Activated CD8-positive, alpha-beta T cell treated with anti-CD3 and anti-CD28 coated beads for 36 hours (primary cell): ENCODE data around the gene SH3BGRL2. TPM values are rescaled to one million over a fixed set of nuclear protein-coding genes. Genes with fewer than 3 reads are reported as not detected.

Source experiments
- ATAC-seq: fragments of 200-7000 bp; cut with Tn5 transposase; one replicate; pipeline ENCODE4 v1.10.0; 2021; ENCODE audit warnings: mild to moderate bottlenecking, moderate library complexity
- CTCF ChIA-PET: fragments of 350-600 bp; sonication (Branson Sonifier 250); formaldehyde crosslinking; loops from one replicate; lab custom pipeline; 2021; ENCODE audit warnings: antibody characterized with exemption; lab: Charles Lee
- POLR2A ChIA-PET: fragments of 350-600 bp; sonication (Branson Sonifier 250); formaldehyde crosslinking; loops from one replicate; lab custom pipeline; 2021; ENCODE audit warnings: antibody characterized with exemption; lab: Charles Lee
- DNase-seq: peaks from one replicate; pipeline ENCODE4 v3.0.0-alpha.2; 2020
- H3K27ac Mint-ChIP-seq: one replicate; pipeline ENCODE4 v1.8.0; 2021; ENCODE audit warnings: mild to moderate bottlenecking, mixed read lengths
- H3K27me3 Mint-ChIP-seq: one replicate; pipeline ENCODE4 v1.8.0; 2021; ENCODE audit warnings: mixed read lengths
- H3K36me3 Mint-ChIP-seq: one replicate; pipeline ENCODE4 v1.8.0; 2021; ENCODE audit warnings: low read depth, mixed read lengths
- H3K4me1 Mint-ChIP-seq: one replicate; pipeline ENCODE4 v1.8.0; 2021; ENCODE audit warnings: low read depth, mixed read lengths
- H3K4me3 Mint-ChIP-seq: one replicate; pipeline ENCODE4 v1.8.0; 2021; ENCODE audit warnings: mild to moderate bottlenecking, moderate library complexity, mixed read lengths
- H3K9me3 Mint-ChIP-seq: one replicate; pipeline ENCODE4 v1.8.0; 2021; ENCODE audit warnings: mixed read lengths
- CTCF ChIP-seq: fragments of 200-600 bp; IDR thresholded peaks from one replicate; pipeline ENCODE4 v1.8.0; 2022; ENCODE audit warnings: antibody characterized with exemption, mild to moderate bottlenecking
- intact Hi-C: fragments of 100-400 bp; cut with micrococcal nuclease; formaldehyde crosslinking; loops from one replicate; pipeline ENCODE4 v1.10.0; 2022
- total RNA-seq, 2 experiments: library from RNA; stranded (reverse); gene quantifications; one replicate each; pipeline ENCODE4 v1.2.3, GENCODE V29; 2021

SH3BGRL2 gene
- total RNA-seq, 2 experiments from 2014 or later: 0.54 to 0.70 TPM

- TF ChIP-seq CTCF: no peak
- H3K27me3 Mint-ChIP-seq: peaks cover 2% of the 10 kb centered on the region
- H3K27ac Mint-ChIP-seq: peak overlapping the region; percentile 8
- no peaks in the 10 kb centered on the region for H3K9me3 Mint-ChIP-seq
- no peak overlapping the region for H3K4me3 Mint-ChIP-seq
- no peak for DNase-seq
- ATAC-seq: no peak
- peaks cover 16% of the 10 kb centered on the region for H3K4me1 Mint-ChIP-seq
- ChIA-PET POLR2A (no interaction called here), CTCF (interaction anchor here (1.3 to 2.1 kb wide), 2 partner anchors 10 to 21 kb away, joined by 3 to 8 read pairs; no protein-coding TSS in a partner anchor)
- H3K36me3 Mint-ChIP-seq: peaks cover 3% of the 10 kb centered on the region
- intact Hi-C loops: no loop called here
Observed at GRCh38 chr6:79665725-79666551, 34.8 kb downstream of the SH3BGRL2 start.

GRCh38 chr6:79666634-79667033 is 35.5 kb downstream of the SH3BGRL2 start:
- peak overlapping the region; percentile 36 for H3K27ac Mint-ChIP-seq
- DNase-seq: no peak
- ChIA-PET CTCF (interaction anchor here (1.3 to 2.1 kb wide), 2 partner anchors 11 to 21 kb away, joined by 3 to 8 read pairs; no protein-coding TSS in a partner anchor), POLR2A (no interaction called here)
- no peak for TF ChIP-seq CTCF
- H3K27me3 Mint-ChIP-seq: peaks cover 2% of the 10 kb centered on the region
- peaks cover 21% of the 10 kb centered on the region for H3K4me1 Mint-ChIP-seq
- H3K36me3 Mint-ChIP-seq: peaks cover 3% of the 10 kb centered on the region
- no peak for ATAC-seq
- H3K9me3 Mint-ChIP-seq: no peaks in the 10 kb centered on the region
- intact Hi-C loops: no loop called here
- no peak overlapping the region for H3K4me3 Mint-ChIP-seq

GRCh38 chr6:79668381-79668780 is 37.3 kb downstream of the SH3BGRL2 start:
- POLR2A ChIA-PET: no interaction called here
- no peak for ATAC-seq
- Mint-ChIP-seq H3K9me3 (no peaks in the 10 kb centered on the region), H3K4me1 (peaks cover 30% of the 10 kb centered on the region), H3K27me3 (no peaks in the 10 kb centered on the region), H3K36me3 (no peaks in the 10 kb centered on the region), H3K27ac (no peak overlapping the region), H3K4me3 (no peak overlapping the region)
- no peak for TF ChIP-seq CTCF
- no peak for DNase-seq
- CTCF ChIA-PET: interaction anchor here (0.7 to 1.1 kb wide), 2 partner anchors 10 to 103 kb away, joined by 4 read pairs; no protein-coding TSS in a partner anchor
- intact Hi-C loops: no loop called here

GRCh38 chr6:79669766-79670165 is 38.6 kb downstream of the SH3BGRL2 start:
- Mint-ChIP-seq H3K4me1 (peaks cover 26% of the 10 kb centered on the region), H3K27ac (no peak overlapping the region), H3K27me3 (no peaks in the 10 kb centered on the region), H3K9me3 (no peaks in the 10 kb centered on the region), H3K36me3 (no peaks in the 10 kb centered on the region), H3K4me3 (no peak overlapping the region)
- POLR2A ChIA-PET: no interaction called here
- intact Hi-C loops: no loop called here
- CTCF ChIA-PET: no interaction called here
- no peak for DNase-seq
- ATAC-seq: no peak
- no peak for TF ChIP-seq CTCF

- ATAC-seq (no peak), DNase-seq (no peak)
- no peaks in the 10 kb centered on the region for H3K9me3 Mint-ChIP-seq
- H3K4me1 Mint-ChIP-seq: peaks cover 26% of the 10 kb centered on the region
- H3K27ac Mint-ChIP-seq: no peak overlapping the region
- no peaks in the 10 kb centered on the region for H3K36me3 Mint-ChIP-seq
- TF ChIP-seq CTCF: no peak
- intact Hi-C loops: no loop called here
- CTCF ChIA-PET: no interaction called here
- H3K27me3 Mint-ChIP-seq: no peaks in the 10 kb centered on the region
- POLR2A ChIA-PET: no interaction called here
- H3K4me3 Mint-ChIP-seq: no peak overlapping the region
Observed at GRCh38 chr6:79670789-79671188, 39.7 kb downstream of the SH3BGRL2 start.
